ENCODE measurements around the gene MTUS2. TPM values are rescaled to one million over a fixed set of nuclear protein-coding genes. Genes with fewer than 3 reads are reported as not detected.

The MTUS2 gene
- total RNA-seq, 1 donor from 2014 or later, result 6.8 TPM

- peak; percentile 4 for TF ChIP-seq CTCF (IDR thresholded peaks at IDR 0.05; ENCODE audit: partially characterized antibody, unreplicated experiment)
- Mint-ChIP-seq H3K9me3 (ENCODE audit: unreplicated experiment) (peaks cover 13% of the 10 kb centered on the region), H3K27ac (ENCODE audit: unreplicated experiment) (no peak overlapping the region), H3K4me1 (ENCODE audit: low read depth, unreplicated experiment) (peaks cover 32% of the 10 kb centered on the region), H3K4me3 (ENCODE audit: unreplicated experiment) (no peak overlapping the region), H3K27me3 (ENCODE audit: unreplicated experiment) (peaks cover 15% of the 10 kb centered on the region), H3K36me3 (ENCODE audit: unreplicated experiment) (no peaks in the 10 kb centered on the region)
- no peak for DNase-seq
Measured at GRCh38 chr13:29514720-29515310, 694.7 kb downstream of the MTUS2 start.

GRCh38 chr13:29515372-29515771 lies 695.2 kb downstream of the MTUS2 start:
- Mint-ChIP-seq H3K9me3 (ENCODE audit: unreplicated experiment) (peaks cover 14% of the 10 kb centered on the region), H3K27me3 (ENCODE audit: unreplicated experiment) (peaks cover 15% of the 10 kb centered on the region), H3K36me3 (ENCODE audit: unreplicated experiment) (no peaks in the 10 kb centered on the region), H3K27ac (ENCODE audit: unreplicated experiment) (no peak overlapping the region), H3K4me3 (ENCODE audit: unreplicated experiment) (no peak overlapping the region), H3K4me1 (ENCODE audit: low read depth, unreplicated experiment) (peaks cover 26% of the 10 kb centered on the region)
- no peak for TF ChIP-seq CTCF (IDR thresholded peaks at IDR 0.05; ENCODE audit: partially characterized antibody, unreplicated experiment)
- DNase-seq, result no peak

GRCh38 chr13:29516012-29516411 lies 695.9 kb downstream of the MTUS2 start:
- peaks cover 14% of the 10 kb centered on the region for H3K27me3 Mint-ChIP-seq (ENCODE audit: unreplicated experiment)
- H3K4me3 Mint-ChIP-seq (ENCODE audit: unreplicated experiment), result no peak overlapping the region
- H3K9me3 Mint-ChIP-seq (ENCODE audit: unreplicated experiment), result peaks cover 14% of the 10 kb centered on the region
- no peaks in the 10 kb centered on the region for H3K36me3 Mint-ChIP-seq (ENCODE audit: unreplicated experiment)
- no peak overlapping the region for H3K27ac Mint-ChIP-seq (ENCODE audit: unreplicated experiment)
- H3K4me1 Mint-ChIP-seq (ENCODE audit: low read depth, unreplicated experiment), result peaks cover 25% of the 10 kb centered on the region
- no peak for DNase-seq
- TF ChIP-seq CTCF (IDR thresholded peaks at IDR 0.05; ENCODE audit: partially characterized antibody, unreplicated experiment), result no peak

DNA sequence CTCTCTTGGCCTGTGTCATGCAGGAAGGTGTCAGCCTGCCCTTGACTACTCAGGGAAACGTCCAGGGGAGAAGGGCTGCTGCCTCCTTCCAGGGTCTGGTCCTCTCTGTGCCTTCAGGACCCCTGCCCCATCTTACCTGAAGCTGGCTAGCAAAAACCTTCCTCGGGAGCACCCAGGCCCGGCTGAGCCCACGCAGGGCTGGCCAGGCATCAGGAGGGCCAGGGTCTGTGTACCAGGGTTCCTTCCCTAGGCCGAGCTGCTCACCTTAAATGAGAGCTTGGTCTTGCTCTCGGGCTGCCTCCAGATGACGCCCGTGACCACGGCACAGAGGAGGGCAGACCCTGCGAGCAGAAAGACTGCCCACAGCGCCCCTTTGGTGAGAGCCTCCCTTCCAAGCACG lies 696.7 kb downstream of the MTUS2 start:
- TF ChIP-seq CTCF (IDR thresholded peaks at IDR 0.05; ENCODE audit: partially characterized antibody, unreplicated experiment), result no peak

GRCh38 chr13:29519921-29520320 lies 699.8 kb downstream of the MTUS2 start:
- H3K4me1 Mint-ChIP-seq (ENCODE audit: low read depth, unreplicated experiment), result peaks cover 1% of the 10 kb centered on the region
- peaks cover 3% of the 10 kb centered on the region for H3K9me3 Mint-ChIP-seq (ENCODE audit: unreplicated experiment)
- no peak for DNase-seq
- H3K36me3 Mint-ChIP-seq (ENCODE audit: unreplicated experiment), result peaks cover 6% of the 10 kb centered on the region
- H3K27ac Mint-ChIP-seq (ENCODE audit: unreplicated experiment), result no peak overlapping the region
- peaks cover 7% of the 10 kb centered on the region for H3K27me3 Mint-ChIP-seq (ENCODE audit: unreplicated experiment)
- no peak overlapping the region for H3K4me3 Mint-ChIP-seq (ENCODE audit: unreplicated experiment)
- TF ChIP-seq CTCF (IDR thresholded peaks at IDR 0.05; ENCODE audit: partially characterized antibody, unreplicated experiment), result no peak

More for the DNA sequence above, 696.7 kb downstream of the MTUS2 start:
- H3K9me3 Mint-ChIP-seq (ENCODE audit: unreplicated experiment), result peaks cover 10% of the 10 kb centered on the region
- peaks cover 17% of the 10 kb centered on the region for H3K4me1 Mint-ChIP-seq (ENCODE audit: low read depth, unreplicated experiment)
- peaks cover under 1% of the 10 kb centered on the region for H3K36me3 Mint-ChIP-seq (ENCODE audit: unreplicated experiment)
- DNase-seq, result no peak
- H3K27me3 Mint-ChIP-seq (ENCODE audit: unreplicated experiment), result peaks cover 14% of the 10 kb centered on the region
- no peak overlapping the region for H3K27ac Mint-ChIP-seq (ENCODE audit: unreplicated experiment)
- H3K4me3 Mint-ChIP-seq (ENCODE audit: unreplicated experiment), result no peak overlapping the region

All from glutamatergic neuron (in vitro differentiated cells).